WTC11 (cell line): ENCODE measurements around the gene NXN. TPM values are rescaled to one million over a fixed set of nuclear protein-coding genes. Genes with fewer than 3 reads are reported as not detected.
A peak's percentile ranks its signal among the peaks of the same experiment; 100 is the strongest.
"Not testable (repeated sequence)": the region's sequence is repeated elsewhere in the genome, so short reads cannot be mapped to it uniquely, and the experiment has no call there.

ENCODE experiments used
- ATAC-seq: fragments of 200-7000 bp; cut with Tn5 transposase; 2 replicates; pipeline ENCODE4 v1.10.0; 2021; ENCODE audit warnings: mild to moderate bottlenecking, moderate library complexity
- CTCF ChIA-PET: fragments of 300-600 bp; sonication (Branson Sonifier 250); formaldehyde crosslinking; loops from one replicate; lab custom pipeline; 2021; ENCODE audit warnings: antibody characterized with exemption; lab: Charles Lee
- POLR2A ChIA-PET: fragments of 350-600 bp; sonication (Branson Sonifier 250); formaldehyde crosslinking; loops from one replicate; lab custom pipeline; 2021; ENCODE audit warnings: antibody characterized with exemption; lab: Charles Lee
- DNase-seq: peaks from one replicate; pipeline ENCODE4 v3.0.0; 2021; ENCODE audit warnings: low spot score
- H3K27ac Mint-ChIP-seq: 2 replicates; pipeline ENCODE4 v1.8.0; 2021; ENCODE audit warnings: mixed read lengths
- H3K27me3 Mint-ChIP-seq: 2 replicates; pipeline ENCODE4 v1.8.0; 2021; ENCODE audit warnings: low read depth, mild to moderate bottlenecking, moderate library complexity, mixed read lengths
- H3K36me3 Mint-ChIP-seq: 2 replicates; pipeline ENCODE4 v1.8.0; 2021; ENCODE audit warnings: mixed read lengths
- H3K4me1 Mint-ChIP-seq: 2 replicates; pipeline ENCODE4 v1.8.0; 2022; ENCODE audit warnings: mixed read lengths
- H3K4me3 Mint-ChIP-seq: 2 replicates; pipeline ENCODE4 v1.8.0; 2021; ENCODE audit warnings: mild to moderate bottlenecking, moderate library complexity, mixed read lengths
- H3K9me3 Mint-ChIP-seq: 2 replicates; pipeline ENCODE4 v1.8.0; 2021; ENCODE audit warnings: mixed read lengths
- CBFB ChIP-seq: sonication (generic); formaldehyde crosslinking; IDR thresholded peaks from 2 replicates; pipeline ENCODE4 v1.8.1; 2022; ENCODE audit warnings: mild to moderate bottlenecking, low read depth, missing genetic modification reagents
- GTF2I ChIP-seq: fragments of 250-450 bp; sonication (Bioruptor Pico); conservative IDR thresholded peaks from 2 replicates; pipeline ENCODE4 v1.4.0; 2021; ENCODE audit warnings: mild to moderate bottlenecking
- IRF2 ChIP-seq: sonication (generic); formaldehyde crosslinking; IDR thresholded peaks from 2 replicates; pipeline ENCODE4 v1.8.0; 2022; ENCODE audit warnings: low read depth, missing genetic modification reagents, borderline replicate concordance
- NR1H2 ChIP-seq: sonication (generic); formaldehyde crosslinking; IDR thresholded peaks from 2 replicates; pipeline ENCODE4 v1.9.0; 2021; ENCODE audit warnings: mild to moderate bottlenecking, moderate library complexity, missing genetic modification reagents
- OVOL2 ChIP-seq: fragments of 250-450 bp; sonication (Bioruptor Pico); IDR thresholded peaks from 2 replicates; pipeline ENCODE4 v1.9.0; 2021; ENCODE audit warnings: mild to moderate bottlenecking, borderline replicate concordance
- RELA ChIP-seq: sonication (generic); formaldehyde crosslinking; IDR thresholded peaks from 2 replicates; pipeline ENCODE4 v1.8.1; 2022; ENCODE audit warnings: missing genetic modification reagents, mild to moderate bottlenecking, borderline replicate concordance
- TCF7 ChIP-seq: sonication (generic); formaldehyde crosslinking; IDR thresholded peaks from 2 replicates; pipeline ENCODE4 v1.8.0; 2022; ENCODE audit warnings: mild to moderate bottlenecking, low read depth, missing genetic modification reagents, moderate library complexity
- ZNF121 ChIP-seq: sonication (generic); formaldehyde crosslinking; IDR thresholded peaks from 2 replicates; pipeline ENCODE4 v1.8.0; 2023; ENCODE audit warnings: missing genetic modification reagents
- ZNF263 ChIP-seq: sonication (generic); formaldehyde crosslinking; IDR thresholded peaks from 2 replicates; pipeline ENCODE4 v1.8.1; 2022; ENCODE audit warnings: low read depth, mild to moderate bottlenecking, moderate library complexity, missing genetic modification reagents
- ZNF416 ChIP-seq: fragments of 250-450 bp; sonication (Bioruptor Pico); IDR thresholded peaks from 2 replicates; pipeline ENCODE4 v1.9.0; 2021; ENCODE audit warnings: mild to moderate bottlenecking, inconsistent platforms
- ZNF671 ChIP-seq: fragments of 250-450 bp; sonication (Bioruptor Pico); IDR thresholded peaks from 2 replicates; pipeline ENCODE4 v1.8.0; 2021; ENCODE audit warnings: mild to moderate bottlenecking
- total RNA-seq: library from RNA; stranded (reverse); gene quantifications from 3 replicates; pipeline ENCODE4 v1.2.3, GENCODE V29; 2021
- TF ChIP-seq, protein P1 (sequence below): sonication (generic); formaldehyde crosslinking; IDR thresholded peaks from 2 replicates; pipeline ENCODE4 v1.8.0; 2022; ENCODE audit warnings: mild to moderate bottlenecking, missing genetic modification reagents
- TF ChIP-seq, protein P2 (sequence below): fragments of 250-450 bp; sonication (Bioruptor Pico); IDR thresholded peaks from 2 replicates; pipeline ENCODE4 v1.9.0; 2021; ENCODE audit warnings: mild to moderate bottlenecking
- TF ChIP-seq, protein P3 (sequence below): sonication (generic); formaldehyde crosslinking; conservative IDR thresholded peaks from 2 replicates; pipeline ENCODE4 v1.8.1; 2023; ENCODE audit warnings: mild to moderate bottlenecking, low read depth, missing genetic modification reagents, moderate library complexity
- TF ChIP-seq, protein P4 (sequence below): sonication (generic); formaldehyde crosslinking; IDR thresholded peaks from 2 replicates; pipeline ENCODE4 v1.8.1; 2022; ENCODE audit warnings: low read depth, mild to moderate bottlenecking, moderate library complexity, missing genetic modification reagents, borderline replicate concordance
- TF ChIP-seq, protein P5 (sequence below): sonication (generic); formaldehyde crosslinking; IDR thresholded peaks from 2 replicates; pipeline ENCODE4 v1.8.1; 2023; ENCODE audit warnings: mild to moderate bottlenecking, missing genetic modification reagents, moderate library complexity
- TF ChIP-seq, protein P6 (sequence below): sonication (generic); formaldehyde crosslinking; IDR thresholded peaks from 2 replicates; pipeline ENCODE4 v1.8.1; 2022; ENCODE audit warnings: low read depth, missing genetic modification reagents, borderline replicate concordance
- TF ChIP-seq, protein P7 (sequence below): fragments of 250-450 bp; sonication (Bioruptor Pico); IDR thresholded peaks from 2 replicates; pipeline ENCODE4 v1.9.0; 2021; ENCODE audit warnings: moderate library complexity, mild to moderate bottlenecking, inconsistent platforms, borderline replicate concordance
- TF ChIP-seq, protein P8 (sequence below): fragments of 250-450 bp; sonication (Bioruptor Pico); IDR thresholded peaks from 2 replicates; pipeline ENCODE4 v1.9.0; 2021; ENCODE audit warnings: mild to moderate bottlenecking
- TF ChIP-seq, protein P9 (sequence below): sonication (generic); formaldehyde crosslinking; IDR thresholded peaks from 2 replicates; pipeline ENCODE4 v1.8.0; 2022; ENCODE audit warnings: mild to moderate bottlenecking, missing genetic modification reagents

The NXN gene
- total RNA-seq, 1 experiment from 2014 or later, result 96.8 TPM

DNA sequence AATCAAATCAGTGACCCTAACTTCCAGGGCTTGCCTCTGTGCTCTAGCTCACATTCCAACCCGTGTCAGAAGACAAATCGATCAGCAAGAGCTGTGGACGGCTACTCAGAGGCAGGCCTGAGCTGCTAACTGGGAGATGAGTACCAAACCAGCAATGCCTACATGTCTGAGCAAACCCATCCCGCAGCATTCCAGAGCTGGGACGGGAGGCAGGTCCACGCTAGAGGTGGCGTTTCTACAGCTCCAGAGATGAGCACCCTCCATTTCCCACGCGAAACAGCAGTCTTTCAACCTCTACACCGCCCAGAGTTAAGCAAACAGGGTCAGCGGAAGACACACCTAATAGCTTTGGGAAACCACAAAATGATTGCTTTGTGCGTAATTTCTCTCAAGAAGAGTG lies 6.5 kb downstream of the NXN start:
- peak overlapping the region; percentile 95 for H3K27ac Mint-ChIP-seq
- ChIA-PET POLR2A (interaction anchor here (0.6 to 1.3 kb wide), 5 partner anchors 21 to 1140 kb away, joined by 3 to 9 read pairs (median 5); no protein-coding TSS in a partner anchor), CTCF (interaction anchor here (0.6 to 2.1 kb wide), 12 partner anchors 8 to 664 kb away, joined by 3 to 11 read pairs (median 4); partner anchors contain the start of gene TIMM22)
- H3K4me3 Mint-ChIP-seq, result no peak overlapping the region
- no peaks in the 10 kb centered on the region for H3K27me3 Mint-ChIP-seq
- H3K4me1 Mint-ChIP-seq, result peaks cover 84% of the 10 kb centered on the region
- TF ChIP-seq, protein P1, sequence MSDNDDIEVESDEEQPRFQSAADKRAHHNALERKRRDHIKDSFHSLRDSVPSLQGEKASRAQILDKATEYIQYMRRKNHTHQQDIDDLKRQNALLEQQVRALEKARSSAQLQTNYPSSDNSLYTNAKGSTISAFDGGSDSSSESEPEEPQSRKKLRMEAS, result no peak
- TF ChIP-seq, protein P2, sequence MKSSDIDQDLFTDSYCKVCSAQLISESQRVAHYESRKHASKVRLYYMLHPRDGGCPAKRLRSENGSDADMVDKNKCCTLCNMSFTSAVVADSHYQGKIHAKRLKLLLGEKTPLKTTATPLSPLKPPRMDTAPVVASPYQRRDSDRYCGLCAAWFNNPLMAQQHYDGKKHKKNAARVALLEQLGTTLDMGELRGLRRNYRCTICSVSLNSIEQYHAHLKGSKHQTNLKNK, result no peak
- TF ChIP-seq OVOL2 (no peak), CBFB (CRISPR knock-in tag) (no peak), ZNF416 (CRISPR knock-in tag) (no peak), ZNF121 (CRISPR knock-in tag) (no peak)
- TF ChIP-seq, protein P3, sequence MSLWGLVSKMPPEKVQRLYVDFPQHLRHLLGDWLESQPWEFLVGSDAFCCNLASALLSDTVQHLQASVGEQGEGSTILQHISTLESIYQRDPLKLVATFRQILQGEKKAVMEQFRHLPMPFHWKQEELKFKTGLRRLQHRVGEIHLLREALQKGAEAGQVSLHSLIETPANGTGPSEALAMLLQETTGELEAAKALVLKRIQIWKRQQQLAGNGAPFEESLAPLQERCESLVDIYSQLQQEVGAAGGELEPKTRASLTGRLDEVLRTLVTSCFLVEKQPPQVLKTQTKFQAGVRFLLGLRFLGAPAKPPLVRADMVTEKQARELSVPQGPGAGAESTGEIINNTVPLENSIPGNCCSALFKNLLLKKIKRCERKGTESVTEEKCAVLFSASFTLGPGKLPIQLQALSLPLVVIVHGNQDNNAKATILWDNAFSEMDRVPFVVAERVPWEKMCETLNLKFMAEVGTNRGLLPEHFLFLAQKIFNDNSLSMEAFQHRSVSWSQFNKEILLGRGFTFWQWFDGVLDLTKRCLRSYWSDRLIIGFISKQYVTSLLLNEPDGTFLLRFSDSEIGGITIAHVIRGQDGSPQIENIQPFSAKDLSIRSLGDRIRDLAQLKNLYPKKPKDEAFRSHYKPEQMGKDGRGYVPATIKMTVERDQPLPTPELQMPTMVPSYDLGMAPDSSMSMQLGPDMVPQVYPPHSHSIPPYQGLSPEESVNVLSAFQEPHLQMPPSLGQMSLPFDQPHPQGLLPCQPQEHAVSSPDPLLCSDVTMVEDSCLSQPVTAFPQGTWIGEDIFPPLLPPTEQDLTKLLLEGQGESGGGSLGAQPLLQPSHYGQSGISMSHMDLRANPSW (CRISPR knock-in tag), result no peak
- DNase-seq, result peak; percentile 46
- peaks cover 9% of the 10 kb centered on the region for H3K36me3 Mint-ChIP-seq
- H3K9me3 Mint-ChIP-seq, result peaks cover 4% of the 10 kb centered on the region
- ATAC-seq, result peak; percentile 66

DNA sequence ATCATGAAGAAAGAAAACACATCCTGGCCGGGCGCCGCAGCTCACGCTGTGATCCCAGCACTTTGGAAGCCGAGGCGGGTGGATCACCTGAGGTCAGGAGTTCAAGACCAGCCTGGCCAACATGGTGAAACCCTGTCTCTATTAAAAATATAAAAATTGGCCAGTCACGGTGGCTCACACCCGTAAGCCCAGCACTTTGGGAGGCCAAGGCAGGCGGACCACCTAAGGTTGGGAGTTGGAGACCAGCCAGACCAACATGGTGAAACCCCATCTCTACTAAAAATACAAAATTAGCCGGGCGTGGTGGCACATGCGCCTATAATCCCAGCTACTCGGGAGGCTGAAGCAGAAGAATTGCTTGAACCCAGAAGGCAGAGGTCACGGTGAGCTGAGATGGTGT lies 7.7 kb downstream of the NXN start:
- H3K27ac Mint-ChIP-seq, H3K9me3 Mint-ChIP-seq, DNase-seq, ATAC-seq, H3K27me3 Mint-ChIP-seq, H3K4me3 Mint-ChIP-seq, POLR2A ChIA-PET: not testable (repeated sequence)
- H3K4me1 Mint-ChIP-seq, result peaks cover 83% of the 10 kb centered on the region
- CTCF ChIA-PET, result interaction anchor here (1.6 to 2.1 kb wide), 2 partner anchors 9 to 92 kb away, joined by 10 to 11 read pairs; no protein-coding TSS in a partner anchor
- peaks cover 16% of the 10 kb centered on the region for H3K36me3 Mint-ChIP-seq

DNA sequence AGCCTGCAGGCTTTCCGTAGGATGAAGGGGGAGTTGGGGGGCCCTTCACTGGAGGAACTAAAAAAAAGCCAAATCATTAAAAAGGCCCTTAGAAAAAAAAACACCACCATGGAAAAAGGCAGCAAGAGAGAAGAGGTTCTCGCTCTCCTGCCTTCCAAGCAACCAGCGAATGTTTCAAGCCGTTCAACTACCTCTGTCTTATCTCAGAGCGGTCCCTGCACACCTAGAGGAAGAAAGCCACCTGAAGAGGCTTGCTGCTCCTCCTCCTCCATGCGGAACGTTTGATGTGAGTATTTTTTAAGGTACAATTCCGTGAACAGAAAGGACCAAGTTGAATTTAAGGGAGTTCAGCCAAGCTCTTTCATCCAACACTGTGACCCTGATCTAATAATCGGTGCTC lies 9.2 kb downstream of the NXN start:
- Mint-ChIP-seq H3K27ac (peak overlapping the region; percentile 90), H3K36me3 (peaks cover 16% of the 10 kb centered on the region), H3K4me1 (peaks cover 79% of the 10 kb centered on the region), H3K27me3 (no peaks in the 10 kb centered on the region), H3K9me3 (peaks cover 8% of the 10 kb centered on the region), H3K4me3 (no peak overlapping the region)
- no peak for DNase-seq
- ATAC-seq, result no peak
- TF ChIP-seq, protein P4, sequence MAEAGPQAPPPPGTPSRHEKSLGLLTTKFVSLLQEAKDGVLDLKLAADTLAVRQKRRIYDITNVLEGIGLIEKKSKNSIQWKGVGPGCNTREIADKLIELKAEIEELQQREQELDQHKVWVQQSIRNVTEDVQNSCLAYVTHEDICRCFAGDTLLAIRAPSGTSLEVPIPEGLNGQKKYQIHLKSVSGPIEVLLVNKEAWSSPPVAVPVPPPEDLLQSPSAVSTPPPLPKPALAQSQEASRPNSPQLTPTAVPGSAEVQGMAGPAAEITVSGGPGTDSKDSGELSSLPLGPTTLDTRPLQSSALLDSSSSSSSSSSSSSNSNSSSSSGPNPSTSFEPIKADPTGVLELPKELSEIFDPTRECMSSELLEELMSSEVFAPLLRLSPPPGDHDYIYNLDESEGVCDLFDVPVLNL (CRISPR knock-in tag), result no peak
- TF ChIP-seq TCF7 (no peak), IRF2 (CRISPR knock-in tag) (no peak), ZNF671 (no peak), RELA (CRISPR knock-in tag) (no peak), ZNF121 (CRISPR knock-in tag) (no peak), ZNF263 (no peak), GTF2I (CRISPR knock-in tag) (no peak), NR1H2 (no peak)
- TF ChIP-seq, protein P5, sequence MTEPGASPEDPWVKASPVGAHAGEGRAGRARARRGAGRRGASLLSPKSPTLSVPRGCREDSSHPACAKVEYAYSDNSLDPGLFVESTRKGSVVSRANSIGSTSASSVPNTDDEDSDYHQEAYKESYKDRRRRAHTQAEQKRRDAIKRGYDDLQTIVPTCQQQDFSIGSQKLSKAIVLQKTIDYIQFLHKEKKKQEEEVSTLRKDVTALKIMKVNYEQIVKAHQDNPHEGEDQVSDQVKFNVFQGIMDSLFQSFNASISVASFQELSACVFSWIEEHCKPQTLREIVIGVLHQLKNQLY (CRISPR knock-in tag), result no peak
- TF ChIP-seq, protein P6, sequence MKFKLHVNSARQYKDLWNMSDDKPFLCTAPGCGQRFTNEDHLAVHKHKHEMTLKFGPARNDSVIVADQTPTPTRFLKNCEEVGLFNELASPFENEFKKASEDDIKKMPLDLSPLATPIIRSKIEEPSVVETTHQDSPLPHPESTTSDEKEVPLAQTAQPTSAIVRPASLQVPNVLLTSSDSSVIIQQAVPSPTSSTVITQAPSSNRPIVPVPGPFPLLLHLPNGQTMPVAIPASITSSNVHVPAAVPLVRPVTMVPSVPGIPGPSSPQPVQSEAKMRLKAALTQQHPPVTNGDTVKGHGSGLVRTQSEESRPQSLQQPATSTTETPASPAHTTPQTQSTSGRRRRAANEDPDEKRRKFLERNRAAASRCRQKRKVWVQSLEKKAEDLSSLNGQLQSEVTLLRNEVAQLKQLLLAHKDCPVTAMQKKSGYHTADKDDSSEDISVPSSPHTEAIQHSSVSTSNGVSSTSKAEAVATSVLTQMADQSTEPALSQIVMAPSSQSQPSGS (CRISPR knock-in tag), result no peak
- TF ChIP-seq, protein P7, sequence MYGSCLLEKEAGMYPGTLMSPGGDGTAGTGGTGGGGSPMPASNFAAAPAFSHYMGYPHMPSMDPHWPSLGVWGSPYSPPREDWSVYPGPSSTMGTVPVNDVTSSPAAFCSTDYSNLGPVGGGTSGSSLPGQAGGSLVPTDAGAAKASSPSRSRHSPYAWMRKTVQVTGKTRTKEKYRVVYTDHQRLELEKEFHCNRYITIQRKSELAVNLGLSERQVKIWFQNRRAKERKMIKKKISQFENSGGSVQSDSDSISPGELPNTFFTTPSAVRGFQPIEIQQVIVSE (CRISPR knock-in tag), result no peak
- TF ChIP-seq, protein P8, sequence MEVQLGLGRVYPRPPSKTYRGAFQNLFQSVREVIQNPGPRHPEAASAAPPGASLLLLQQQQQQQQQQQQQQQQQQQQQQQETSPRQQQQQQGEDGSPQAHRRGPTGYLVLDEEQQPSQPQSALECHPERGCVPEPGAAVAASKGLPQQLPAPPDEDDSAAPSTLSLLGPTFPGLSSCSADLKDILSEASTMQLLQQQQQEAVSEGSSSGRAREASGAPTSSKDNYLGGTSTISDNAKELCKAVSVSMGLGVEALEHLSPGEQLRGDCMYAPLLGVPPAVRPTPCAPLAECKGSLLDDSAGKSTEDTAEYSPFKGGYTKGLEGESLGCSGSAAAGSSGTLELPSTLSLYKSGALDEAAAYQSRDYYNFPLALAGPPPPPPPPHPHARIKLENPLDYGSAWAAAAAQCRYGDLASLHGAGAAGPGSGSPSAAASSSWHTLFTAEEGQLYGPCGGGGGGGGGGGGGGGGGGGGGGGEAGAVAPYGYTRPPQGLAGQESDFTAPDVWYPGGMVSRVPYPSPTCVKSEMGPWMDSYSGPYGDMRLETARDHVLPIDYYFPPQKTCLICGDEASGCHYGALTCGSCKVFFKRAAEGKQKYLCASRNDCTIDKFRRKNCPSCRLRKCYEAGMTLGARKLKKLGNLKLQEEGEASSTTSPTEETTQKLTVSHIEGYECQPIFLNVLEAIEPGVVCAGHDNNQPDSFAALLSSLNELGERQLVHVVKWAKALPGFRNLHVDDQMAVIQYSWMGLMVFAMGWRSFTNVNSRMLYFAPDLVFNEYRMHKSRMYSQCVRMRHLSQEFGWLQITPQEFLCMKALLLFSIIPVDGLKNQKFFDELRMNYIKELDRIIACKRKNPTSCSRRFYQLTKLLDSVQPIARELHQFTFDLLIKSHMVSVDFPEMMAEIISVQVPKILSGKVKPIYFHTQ (CRISPR knock-in tag), result no peak
- TF ChIP-seq, protein P9, sequence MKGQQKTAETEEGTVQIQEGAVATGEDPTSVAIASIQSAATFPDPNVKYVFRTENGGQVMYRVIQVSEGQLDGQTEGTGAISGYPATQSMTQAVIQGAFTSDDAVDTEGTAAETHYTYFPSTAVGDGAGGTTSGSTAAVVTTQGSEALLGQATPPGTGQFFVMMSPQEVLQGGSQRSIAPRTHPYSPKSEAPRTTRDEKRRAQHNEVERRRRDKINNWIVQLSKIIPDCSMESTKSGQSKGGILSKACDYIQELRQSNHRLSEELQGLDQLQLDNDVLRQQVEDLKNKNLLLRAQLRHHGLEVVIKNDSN (CRISPR knock-in tag), result no peak
- CTCF ChIA-PET, result interaction anchor here (1.6 kb wide), 1 partner anchor 11 kb away, joined by 3 read pairs; no protein-coding TSS in a partner anchor
- POLR2A ChIA-PET, result interaction anchor here (1.6 kb wide), 1 partner anchor 9 kb away, joined by 4 read pairs; the partner anchor contains the start of gene NXN
